Dermis microvascular lymphatic vessel endothelial cell (primary cell): ENCODE data around the gene MTHFD2L. TPM values are rescaled to one million over a fixed set of nuclear protein-coding genes. Genes with fewer than 3 reads are reported as not detected.
"Not testable (repeated sequence)": the region's sequence is repeated elsewhere in the genome, so short reads cannot be mapped to it uniquely, and the experiment has no call there.

Experiments
- DNase-seq, 2 donors: peaks; one replicate each; pipeline versions ENCODE4 v3.0.0 to v3.0.0-alpha.2; 2010; ENCODE audit warnings: low read depth in 2 of 2
- total RNA-seq: library from RNA; depleted of rRNA; stranded (reverse); fragments of >200 nt; gene quantifications from 2 replicates; pipeline ENCODE4 v1.2.1, GENCODE V29; 2014

MTHFD2L gene
- total RNA-seq, 1 donor from 2014 or later, result 13.2 TPM

DNA sequence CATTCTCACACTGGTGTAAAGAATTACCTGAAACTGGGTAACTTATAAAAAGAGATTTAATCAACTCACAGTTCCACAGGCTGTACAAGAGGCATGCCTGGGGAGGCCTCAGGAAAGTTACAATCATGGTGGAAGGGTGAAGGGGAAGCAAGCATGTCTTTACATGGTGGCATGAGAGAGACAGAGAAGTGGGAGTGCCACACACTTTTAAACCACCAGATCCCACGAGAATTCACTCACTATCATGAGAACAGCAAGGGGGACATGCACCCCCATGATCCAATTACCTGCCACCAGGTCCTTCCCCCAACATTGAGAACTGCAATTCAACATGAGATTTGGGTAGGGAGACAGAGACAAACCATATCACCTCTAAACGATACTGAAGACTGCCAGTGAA, 173.3 kb downstream of the MTHFD2L start:
- DNase-seq, result no peak

DNA sequence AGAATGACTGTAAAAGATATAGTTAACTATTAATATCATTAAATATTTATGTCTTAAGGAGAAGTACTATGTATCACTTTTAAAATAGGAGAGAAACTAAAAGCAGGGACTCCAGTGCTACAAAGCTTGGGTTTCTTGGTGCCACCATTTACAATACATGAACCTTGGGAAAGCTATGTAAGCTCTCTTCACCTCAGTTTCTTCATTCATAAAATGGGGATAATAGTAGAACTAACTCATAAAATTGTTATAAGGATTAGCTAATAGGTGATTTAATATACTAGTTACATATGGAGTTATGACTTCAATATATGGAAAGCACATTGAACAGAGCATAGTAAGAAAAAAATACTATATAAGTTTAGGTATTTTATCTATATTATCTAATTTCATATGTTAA, 174.0 kb downstream of the MTHFD2L start:
- DNase-seq, result no peak

DNA sequence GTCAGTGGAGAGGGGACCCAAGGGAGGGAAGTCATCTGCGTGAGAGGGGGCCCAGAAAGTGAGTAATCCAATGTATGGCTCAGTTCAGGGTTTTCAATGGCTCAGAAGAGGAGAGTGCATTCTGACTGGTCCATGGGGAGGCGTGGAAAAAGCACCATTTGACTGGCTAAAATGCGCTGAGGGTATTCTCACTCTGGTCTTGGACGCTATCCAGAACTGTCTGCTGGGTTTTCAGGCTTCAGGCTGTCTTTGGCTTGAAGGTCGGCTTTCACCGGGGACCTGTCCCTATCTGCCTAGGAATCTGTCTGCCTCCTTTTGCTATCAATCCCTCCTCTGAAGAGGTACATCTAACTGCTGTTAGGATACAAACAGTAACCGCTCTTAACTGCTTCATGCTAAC, 176.7 kb downstream of the MTHFD2L start:
- DNase-seq, result no peak

DNA sequence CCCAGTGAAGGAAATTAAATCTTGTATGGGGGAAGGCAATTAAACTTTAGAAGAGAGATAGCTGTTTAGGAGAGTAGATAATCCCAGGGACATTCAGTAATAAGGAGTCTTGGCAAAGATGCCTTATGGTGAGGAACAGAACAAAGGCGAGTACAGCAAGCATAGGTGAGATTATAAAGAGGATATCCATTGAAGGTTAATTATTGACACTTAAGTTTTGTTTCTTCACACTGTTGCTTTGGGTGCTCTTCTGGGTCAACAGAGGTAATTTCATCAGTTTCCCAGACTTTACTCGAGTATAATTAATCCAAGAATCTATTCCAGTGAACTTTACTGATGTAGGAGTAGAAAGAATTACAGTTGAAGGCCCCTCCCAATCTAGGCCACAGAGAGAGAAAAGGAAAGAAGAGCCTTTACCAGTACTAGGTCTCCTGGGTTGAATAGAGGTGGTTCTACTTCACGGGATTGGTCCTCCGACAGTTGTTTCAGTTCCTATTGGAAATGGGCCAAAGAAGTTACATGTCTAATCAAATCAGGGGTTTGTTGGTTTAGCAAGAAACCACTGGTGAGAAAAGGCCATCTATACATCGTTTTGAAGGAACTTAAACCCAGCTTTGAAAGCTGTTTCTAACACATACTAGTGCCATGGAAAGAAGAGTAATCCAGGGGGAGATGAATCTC, 177.6 kb downstream of the MTHFD2L start:
- no peak for DNase-seq

DNA sequence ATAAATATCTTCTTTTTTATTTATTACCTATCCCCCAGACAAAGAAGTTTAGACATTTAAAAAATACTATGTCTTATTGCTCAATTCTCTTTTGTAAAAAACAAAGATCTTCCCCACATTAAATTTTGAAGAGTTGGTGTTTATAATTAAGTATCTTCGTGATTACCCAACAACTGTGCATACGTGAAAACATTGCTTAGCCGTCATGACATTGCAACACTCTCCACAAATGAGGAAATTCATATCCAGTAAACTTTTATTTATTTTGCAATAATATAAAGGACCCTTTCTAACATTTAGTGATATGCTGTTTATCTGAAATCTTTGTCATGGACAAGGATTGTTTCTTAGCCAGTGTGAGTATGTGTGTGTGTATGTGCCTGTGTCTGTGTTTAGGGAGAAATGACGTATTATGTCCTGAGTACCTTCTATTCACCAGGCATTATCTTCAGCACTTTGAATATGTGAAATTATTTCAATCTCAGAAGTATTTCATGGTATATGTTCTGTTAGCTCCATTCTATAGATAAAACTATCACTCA, 180.9 kb downstream of the MTHFD2L start:
- DNase-seq, result no peak

DNA sequence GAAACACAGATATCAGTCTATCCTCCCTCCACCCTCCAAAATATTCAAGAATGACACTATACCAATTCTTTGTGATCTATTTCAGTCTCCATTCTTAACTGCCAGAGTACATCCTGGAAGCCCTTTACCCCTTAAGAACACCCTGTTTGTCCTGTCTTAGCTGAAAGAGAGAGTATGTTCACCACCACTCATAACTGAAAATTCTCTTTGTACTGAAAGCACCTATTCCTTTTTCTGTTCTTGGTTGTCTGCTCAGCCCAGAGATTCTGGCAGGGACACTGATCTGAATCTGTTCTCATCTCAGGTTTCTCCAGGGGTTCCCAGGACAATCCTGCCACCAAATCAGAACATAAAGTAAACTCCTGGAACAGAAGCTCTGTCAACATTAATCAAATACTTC, 181.6 kb downstream of the MTHFD2L start:
- no peak for DNase-seq

DNA sequence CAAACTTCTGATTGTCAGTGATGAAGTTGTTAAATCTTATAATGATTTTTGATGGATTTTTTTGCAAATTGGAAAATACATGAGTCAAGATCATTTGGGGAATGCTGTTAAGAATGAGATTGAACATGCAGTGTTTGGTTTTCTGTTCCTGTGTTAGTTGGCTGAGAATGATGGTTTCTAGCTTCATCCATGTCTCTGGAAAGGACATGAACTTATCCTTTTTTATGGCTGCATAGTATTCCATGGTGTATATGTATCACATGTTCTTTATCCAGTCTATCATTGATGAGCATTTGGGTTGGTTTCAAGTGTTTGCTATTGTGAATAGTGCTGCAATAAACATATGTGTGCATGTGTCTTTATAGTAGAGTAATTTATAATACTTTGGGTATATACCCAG, 182.5 kb downstream of the MTHFD2L start:
- not testable (repeated sequence) for DNase-seq

DNA sequence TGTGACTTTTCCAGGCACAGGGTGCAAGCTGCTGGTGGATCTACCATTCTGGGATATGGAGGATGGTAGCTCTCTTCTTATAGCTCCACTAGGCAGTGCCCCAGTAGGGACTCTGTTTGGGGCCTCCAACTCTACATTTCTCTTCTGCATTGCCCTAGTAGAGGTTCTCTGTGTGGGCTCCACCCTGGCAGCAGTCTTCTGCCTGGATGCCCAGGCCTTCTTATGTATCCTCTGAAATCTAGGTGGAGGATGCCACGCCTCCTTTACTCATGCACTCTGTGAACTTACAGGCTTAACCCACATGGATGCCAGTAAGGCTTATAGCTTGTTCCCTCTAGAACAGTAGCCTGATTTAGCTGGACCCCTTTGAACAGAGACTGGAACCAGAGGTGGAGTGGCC, 186.1 kb downstream of the MTHFD2L start:
- DNase-seq, result no peak

Other genes with a start within 250 kb of the MTHFD2L start
- not detected in 2 replicates for gene PF4, start 176.1 kb upstream of the MTHFD2L start, total RNA-seq
- not detected in 2 replicates for gene PPBP, start 169.9 kb upstream of the MTHFD2L start, total RNA-seq
- 0.13 TPM in 2 replicates for gene CXCL5, start 159.4 kb upstream of the MTHFD2L start, total RNA-seq
- under 0.01 and 0.13 TPM in 2 replicates for gene CXCL3, start 119.4 kb upstream of the MTHFD2L start, total RNA-seq
- gene CXCL2, start 58.9 kb upstream of the MTHFD2L start, total RNA-seq, result 0.51 and 2.5 TPM in 2 replicates
- not detected in 2 replicates for gene EPGN, start 150.4 kb downstream of the MTHFD2L start, total RNA-seq
- under 0.01 TPM in 1 of 2 replicates, not detected in the other for gene EREG, start 207.0 kb downstream of the MTHFD2L start, total RNA-seq